PC-9 (cell line): Measurements from ENCODE around the gene COL27A1. TPM values are rescaled to one million over a fixed set of nuclear protein-coding genes. Genes with fewer than 3 reads are reported as not detected.

Source experiments
- BruUV-seq: library from RNA; stranded (reverse); fragments of 400-500 nt; replicated peaks from 2 replicates; lab custom pipeline; 2021; lab: Mats Ljungman, UMichigan
- CTCF ChIA-PET: fragments of 300-600 bp; sonication (Branson Sonifier 250); formaldehyde crosslinking; loops from one replicate; lab custom pipeline; 2022; ENCODE audit warnings: antibody characterized with exemption; lab: Charles Lee
- POLR2A ChIA-PET: fragments of 300-600 bp; sonication (Branson Sonifier 250); formaldehyde crosslinking; loops from one replicate; lab custom pipeline; 2022; ENCODE audit warnings: antibody characterized with exemption; ENCODE audit not compliant: unreplicated experiment; lab: Charles Lee
- DNase-seq, 2 experiments: peaks; one replicate each; pipeline versions ENCODE4 v3.0.0 to v3.0.0-alpha.2; 2015 to 2022; ENCODE audit warnings: mixed read lengths in 1 of 2
- H2AFZ ChIP-seq: fragments of 200-600 bp; sonication (generic); 2 replicates; pipeline ENCODE4 v1.8.1; 2017; ENCODE audit warnings: antibody characterized with exemption
- H3F3A ChIP-seq: fragments of 200-600 bp; sonication (generic); 2 replicates; pipeline ENCODE4 v1.8.1; 2017; ENCODE audit warnings: antibody characterized with exemption, mild to moderate bottlenecking, low read depth; ENCODE audit not compliant: insufficient read depth
- H3K27ac ChIP-seq: fragments of 200-600 bp; sonication (generic); 2 replicates; pipeline ENCODE4 v1.6.1; 2016; ENCODE audit warnings: mixed run types
- H3K27me3 ChIP-seq: fragments of 200-600 bp; sonication (generic); 2 replicates; pipeline ENCODE4 v1.6.1; 2016; ENCODE audit warnings: low read depth, mixed run types; ENCODE audit not compliant: insufficient read depth
- H3K36me3 ChIP-seq: fragments of 200-600 bp; sonication (generic); 2 replicates; pipeline ENCODE4 v1.6.1; 2016; ENCODE audit warnings: low read depth, mixed run types
- H3K4me1 ChIP-seq: fragments of 200-600 bp; sonication (generic); replicated peaks from 2 replicates; pipeline ENCODE4 v1.6.1; 2016; ENCODE audit warnings: mixed run types; ENCODE audit not compliant: insufficient read depth
- H3K4me2 ChIP-seq: fragments of 200-600 bp; sonication (generic); 2 replicates; pipeline ENCODE4 v1.6.1; 2017; ENCODE audit warnings: mixed run types
- H3K4me3 ChIP-seq: fragments of 200-600 bp; sonication (generic); 2 replicates; pipeline ENCODE4 v1.6.1; 2016; ENCODE audit warnings: mixed run types
- H3K79me2 ChIP-seq: fragments of 200-600 bp; sonication (generic); 2 replicates; pipeline ENCODE4 v1.6.1; 2017; ENCODE audit warnings: low read depth, mixed run types
- H3K9me2 ChIP-seq: fragments of 200-600 bp; sonication (generic); 2 replicates; pipeline ENCODE4 v1.8.1; 2017; ENCODE audit warnings: mild to moderate bottlenecking; ENCODE audit not compliant: insufficient read depth
- H3K9me3 ChIP-seq: fragments of 200-600 bp; sonication (generic); 2 replicates; pipeline ENCODE4 v1.8.1; 2016; ENCODE audit warnings: low read depth; ENCODE audit not compliant: insufficient read depth
- H4K20me1 ChIP-seq: fragments of 200-600 bp; sonication (generic); 2 replicates; pipeline ENCODE4 v1.8.1; 2017; ENCODE audit not compliant: insufficient read depth
- EZH2 ChIP-seq: fragments of 200-600 bp; sonication (generic); IDR thresholded peaks from 2 replicates; pipeline ENCODE4 v1.8.0; 2017; ENCODE audit warnings: antibody characterized with exemption, low read depth
- intact Hi-C: fragments of 100-400 bp; cut with micrococcal nuclease; formaldehyde crosslinking; loops from one replicate; pipeline ENCODE4 v1.10.0; 2022; ENCODE audit not compliant: unreplicated experiment
- total RNA-seq: library from RNA; stranded (reverse); gene quantifications from 2 replicates; pipeline ENCODE4 v1.2.3, GENCODE V29; 2021
- TF ChIP-seq, protein P1 (sequence below): fragments of 200-600 bp; sonication (generic); conservative IDR thresholded peaks from 2 replicates; pipeline ENCODE4 v1.6.1; 2017; ENCODE audit warnings: mixed run types, antibody characterized with exemption, mild to moderate bottlenecking, moderate library complexity

The COL27A1 gene
- total RNA-seq, 1 experiment from 2014 or later = 0.39 TPM

DNA sequence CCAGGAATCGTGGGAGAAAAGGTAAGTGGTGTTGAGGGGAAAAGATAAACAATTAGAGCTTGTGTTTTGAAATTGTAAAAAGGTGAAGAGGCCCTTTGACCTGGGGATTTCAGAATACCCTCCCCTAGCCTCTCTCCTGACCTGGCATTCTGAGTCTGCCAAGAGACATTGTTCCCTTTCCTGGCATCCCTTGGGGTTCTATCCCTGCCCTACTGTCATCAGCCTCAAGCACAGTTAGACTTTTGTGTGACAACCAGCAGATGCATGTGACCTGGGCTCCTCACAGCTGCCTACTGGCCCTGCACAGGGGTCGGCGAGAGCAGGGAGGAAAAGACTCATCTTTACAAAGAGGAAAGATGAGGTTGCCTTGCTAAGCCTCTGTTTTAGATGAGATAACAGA is 95.3 kb downstream of the COL27A1 start:
- ChIA-PET POLR2A (no interaction called here), CTCF (no interaction called here)
- no peak for DNase-seq
- TF ChIP-seq EZH2 = no peak
- TF ChIP-seq, protein P1, sequence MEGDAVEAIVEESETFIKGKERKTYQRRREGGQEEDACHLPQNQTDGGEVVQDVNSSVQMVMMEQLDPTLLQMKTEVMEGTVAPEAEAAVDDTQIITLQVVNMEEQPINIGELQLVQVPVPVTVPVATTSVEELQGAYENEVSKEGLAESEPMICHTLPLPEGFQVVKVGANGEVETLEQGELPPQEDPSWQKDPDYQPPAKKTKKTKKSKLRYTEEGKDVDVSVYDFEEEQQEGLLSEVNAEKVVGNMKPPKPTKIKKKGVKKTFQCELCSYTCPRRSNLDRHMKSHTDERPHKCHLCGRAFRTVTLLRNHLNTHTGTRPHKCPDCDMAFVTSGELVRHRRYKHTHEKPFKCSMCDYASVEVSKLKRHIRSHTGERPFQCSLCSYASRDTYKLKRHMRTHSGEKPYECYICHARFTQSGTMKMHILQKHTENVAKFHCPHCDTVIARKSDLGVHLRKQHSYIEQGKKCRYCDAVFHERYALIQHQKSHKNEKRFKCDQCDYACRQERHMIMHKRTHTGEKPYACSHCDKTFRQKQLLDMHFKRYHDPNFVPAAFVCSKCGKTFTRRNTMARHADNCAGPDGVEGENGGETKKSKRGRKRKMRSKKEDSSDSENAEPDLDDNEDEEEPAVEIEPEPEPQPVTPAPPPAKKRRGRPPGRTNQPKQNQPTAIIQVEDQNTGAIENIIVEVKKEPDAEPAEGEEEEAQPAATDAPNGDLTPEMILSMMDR = no peak
- BruUV-seq = no TSS peak
- Histone ChIP-seq H3K79me2 (no peaks in the 10 kb centered on the region), H3F3A (no peaks in the 10 kb centered on the region), H3K4me2 (no peak overlapping the region), H3K4me1 (no peaks in the 10 kb centered on the region), H3K4me3 (no peak overlapping the region), H3K27ac (no peak overlapping the region), H2AFZ (no peak overlapping the region), H3K27me3 (peaks cover 40% of the 10 kb centered on the region), H3K36me3 (no peaks in the 10 kb centered on the region), H3K9me3 (no peaks in the 10 kb centered on the region), H4K20me1 (no peaks in the 10 kb centered on the region), H3K9me2 (no peaks in the 10 kb centered on the region)
- intact Hi-C loops = no loop called here

- CTCF ChIA-PET = no interaction called here
- no peaks in the 10 kb centered on the region for H3K36me3 ChIP-seq
- intact Hi-C loops = no loop called here
- H3K4me1 ChIP-seq = no peaks in the 10 kb centered on the region
- DNase-seq = no peak
- H2AFZ ChIP-seq = no peak overlapping the region
- no peaks in the 10 kb centered on the region for H3F3A ChIP-seq
- POLR2A ChIA-PET = no interaction called here
- no peaks in the 10 kb centered on the region for H3K79me2 ChIP-seq
- TF ChIP-seq, protein P1 = no peak
- TF ChIP-seq EZH2 = no peak
- H3K4me3 ChIP-seq = no peak overlapping the region
- H3K27ac ChIP-seq = no peak overlapping the region
- H4K20me1 ChIP-seq = no peaks in the 10 kb centered on the region
- H3K27me3 ChIP-seq = peaks cover 56% of the 10 kb centered on the region
- H3K4me2 ChIP-seq = no peak overlapping the region
- BruUV-seq = no TSS peak
- no peaks in the 10 kb centered on the region for H3K9me3 ChIP-seq
- no peaks in the 10 kb centered on the region for H3K9me2 ChIP-seq
Measured at GRCh38 chr9:114252394-114252793, 97.1 kb downstream of the COL27A1 start.

DNA sequence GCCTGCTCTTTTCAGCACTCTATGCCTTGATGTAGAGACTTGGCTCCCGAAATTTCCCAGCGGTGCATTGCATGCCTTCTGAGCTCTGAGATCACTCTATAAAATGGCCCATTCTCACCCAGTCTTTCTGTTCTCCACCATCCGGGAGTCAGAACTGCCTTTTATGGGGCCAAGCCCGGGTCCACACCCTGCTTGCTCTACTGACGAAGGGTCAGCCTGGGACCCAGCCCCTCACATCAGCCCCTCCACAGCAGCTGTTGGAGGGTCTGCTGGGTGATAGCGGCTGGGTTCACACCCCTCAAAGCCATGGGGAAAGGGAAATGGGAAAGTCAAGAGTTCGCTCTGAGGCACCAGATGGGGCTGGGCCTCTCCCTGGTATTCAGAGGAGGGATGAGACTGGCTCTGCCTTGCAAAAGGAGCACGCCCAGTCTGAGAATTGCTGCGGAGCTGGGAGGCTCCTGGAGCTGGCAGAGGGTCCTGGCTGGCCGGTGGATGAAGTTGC is 101.5 kb downstream of the COL27A1 start:
- ChIA-PET CTCF (interaction anchor here (0.6 kb wide), 1 partner anchor 13 kb away, joined by 12 read pairs; no protein-coding TSS in a partner anchor), POLR2A (no interaction called here)
- no TSS peak for BruUV-seq
- Histone ChIP-seq H3F3A (no peaks in the 10 kb centered on the region), H3K9me2 (no peaks in the 10 kb centered on the region), H3K79me2 (no peaks in the 10 kb centered on the region), H3K4me3 (no peak overlapping the region), H3K27me3 (peaks cover 49% of the 10 kb centered on the region), H3K27ac (no peak overlapping the region), H3K36me3 (no peaks in the 10 kb centered on the region), H2AFZ (no peak overlapping the region), H4K20me1 (no peaks in the 10 kb centered on the region), H3K4me1 (no peaks in the 10 kb centered on the region), H3K4me2 (no peak overlapping the region), H3K9me3 (no peaks in the 10 kb centered on the region)
- DNase-seq = no peak
- intact Hi-C loops = no loop called here
- TF ChIP-seq EZH2 = no peak
- TF ChIP-seq, protein P1 = no peak
